PC-9 (cell line): ENCODE data around the gene ELP5.

Experiments
- CTCF ChIP-seq: fragments of 200-600 bp; sonication (generic); conservative IDR thresholded peaks from 2 replicates; pipeline ENCODE4 v1.6.1; 2017; ENCODE audit warnings: mixed run types, antibody characterized with exemption, mild to moderate bottlenecking, moderate library complexity
- EZH2 ChIP-seq: fragments of 200-600 bp; sonication (generic); IDR thresholded peaks from 2 replicates; pipeline ENCODE4 v1.8.0; 2017; ENCODE audit warnings: antibody characterized with exemption, low read depth

DNA sequence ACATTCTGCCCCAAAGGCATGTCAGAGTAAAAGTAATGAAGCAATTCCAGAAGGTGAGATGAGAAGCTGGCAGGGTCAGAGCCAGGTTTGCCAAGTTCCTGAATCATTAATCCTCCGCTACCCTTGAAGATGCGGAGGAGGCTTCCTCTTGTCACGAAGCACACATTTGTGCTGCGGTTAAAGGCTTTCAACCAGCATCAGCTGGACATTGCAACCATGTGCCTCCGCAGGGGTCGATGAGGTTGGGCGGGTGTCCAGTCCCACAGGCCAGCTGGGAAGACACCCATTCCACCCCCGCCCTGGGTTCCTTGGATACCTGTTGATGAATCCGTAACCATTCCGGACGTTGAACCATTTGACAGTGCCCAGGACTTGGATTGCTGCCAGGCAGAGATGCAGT lies 41.1 kb downstream of the ELP5 start:
- no peak for TF ChIP-seq CTCF
- TF ChIP-seq EZH2 = no peak
